Dedifferentiated amniotic fluid mesenchymal stem cell (primary cell): ENCODE results near the gene TPD52L2.
"Not testable (repeated sequence)": the region's sequence is repeated elsewhere in the genome, so short reads cannot be mapped to it uniquely, and the experiment has no call there.

Experiments used
- DNase-seq: peaks from one replicate; pipeline ENCODE4 v3.0.0-alpha.2; 2016; ENCODE audit errors: extremely low spot score

Gene TPD52L2

DNA sequence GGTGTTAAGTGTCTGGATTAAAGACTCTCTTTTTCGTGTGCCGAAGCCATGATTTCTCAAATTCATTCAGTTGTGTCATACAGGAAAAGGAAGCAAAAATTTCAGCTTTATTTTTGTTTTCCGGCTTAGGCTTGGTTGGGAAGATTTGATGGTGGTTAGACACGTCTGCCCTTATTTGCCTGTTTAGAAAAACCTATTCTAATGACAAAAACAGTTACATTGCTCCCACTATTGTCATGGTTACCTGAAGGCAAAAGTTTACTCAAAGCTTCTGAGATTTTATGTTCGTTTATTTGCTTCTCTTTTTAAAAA, 30.8 kb downstream of the TPD52L2 start:
- DNase-seq, result no peak

GRCh38 chr20:63896264-63897105, 31.4 kb downstream of the TPD52L2 start:
- no peak for DNase-seq

- no peak for DNase-seq
Observed at GRCh38 chr20:63897978-63898561, 33.0 kb downstream of the TPD52L2 start.

DNA sequence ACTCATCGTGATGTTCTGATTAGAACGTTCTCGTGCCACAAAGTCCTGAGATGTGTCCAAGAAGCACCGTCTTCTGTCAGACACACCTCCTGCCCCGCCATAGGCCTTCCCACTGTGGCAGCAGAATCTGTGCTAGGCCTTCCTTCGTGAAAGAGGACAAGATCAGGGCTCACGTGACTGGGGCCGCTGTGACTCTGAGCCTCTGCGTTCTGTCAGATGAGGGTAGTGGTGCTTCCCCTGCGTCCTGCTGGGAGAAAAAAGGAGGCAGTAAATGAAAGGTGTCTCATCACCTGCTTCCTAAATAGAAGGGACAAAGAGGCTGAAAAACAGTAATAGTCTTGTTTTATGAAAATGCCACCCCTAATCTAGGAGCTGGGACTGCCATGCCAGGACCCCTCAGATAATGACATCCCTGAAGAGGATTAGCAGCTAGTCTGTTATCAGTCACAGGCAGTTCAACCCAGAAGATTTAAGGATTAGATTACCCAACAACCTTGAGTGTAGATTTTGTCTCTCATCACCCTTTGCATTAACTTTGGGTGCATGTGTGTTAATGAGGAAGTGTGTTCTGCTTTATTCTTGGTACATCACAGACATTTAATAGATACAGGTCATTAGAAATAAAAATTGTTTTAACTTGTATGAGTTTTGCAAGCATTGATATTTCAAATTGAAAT, 34.0 kb downstream of the TPD52L2 start:
- no peak for DNase-seq

- no peak for DNase-seq
Observed at GRCh38 chr20:63900413-63900812, 35.3 kb downstream of the TPD52L2 start.

- no peak for DNase-seq
Observed at GRCh38 chr20:63903796-63904561, 38.9 kb downstream of the TPD52L2 start.

- no peak for DNase-seq
Observed at GRCh38 chr20:63908008-63908682, 43.1 kb downstream of the TPD52L2 start.

DNA sequence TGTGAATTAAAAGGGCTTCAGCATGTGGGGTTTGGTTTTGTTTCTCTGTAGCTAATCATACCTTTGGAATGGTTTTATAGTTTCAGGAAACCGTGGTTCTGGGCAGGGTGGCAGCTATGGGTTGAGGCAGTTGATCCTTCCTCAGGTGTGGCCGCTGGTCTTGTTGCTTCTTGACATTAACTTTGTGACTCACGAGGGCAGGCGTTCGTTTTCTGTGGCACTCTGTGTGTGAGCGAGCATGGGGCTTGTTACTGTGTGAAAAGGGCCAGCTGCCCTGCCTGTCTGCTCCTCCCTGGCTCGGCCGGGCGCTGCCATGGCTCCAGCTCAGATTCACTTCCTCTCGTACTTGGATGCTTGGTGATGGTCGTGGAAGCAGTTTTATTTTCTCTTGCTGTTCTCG, 46.1 kb downstream of the TPD52L2 start:
- DNase-seq, result no peak

DNA sequence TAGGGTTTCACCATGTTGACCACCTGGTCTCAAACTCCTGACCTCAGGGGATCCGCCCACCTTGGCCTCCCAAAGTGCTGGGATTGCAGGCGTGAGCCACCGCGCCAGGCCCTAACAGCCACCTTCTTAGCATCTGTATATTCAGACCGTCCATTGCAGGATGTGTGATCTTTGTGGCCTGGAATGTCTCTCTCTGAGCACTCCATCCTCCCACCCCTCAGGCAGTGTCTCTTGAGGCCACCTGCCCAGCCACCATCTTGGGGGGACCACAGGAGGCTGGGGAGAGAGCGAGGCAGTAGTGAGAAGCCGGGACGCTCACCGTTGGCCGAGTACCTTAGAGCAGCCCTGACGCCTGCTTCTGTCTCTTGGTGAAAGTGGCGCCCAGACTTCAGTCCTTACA, 48.7 kb downstream of the TPD52L2 start:
- DNase-seq, result no peak

DNA sequence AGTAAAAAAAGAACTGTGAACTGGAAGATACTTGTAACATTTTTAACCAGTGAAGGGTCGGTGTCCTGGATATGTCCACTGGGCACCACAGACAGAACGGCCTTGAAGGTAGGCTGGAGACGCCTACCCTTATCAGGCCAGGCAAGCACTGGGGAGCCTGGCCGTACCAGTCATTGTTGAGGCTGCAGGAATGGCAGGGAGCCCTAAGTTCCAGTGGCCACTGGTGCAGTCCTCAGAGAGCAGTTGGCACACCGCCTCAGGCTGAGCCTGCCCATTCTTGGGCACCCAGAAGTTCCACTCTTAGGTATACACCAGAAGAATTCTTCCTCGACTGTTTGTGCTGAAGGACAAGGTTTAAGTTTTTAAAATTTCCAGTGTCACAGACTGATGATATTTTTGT, 50.4 kb downstream of the TPD52L2 start:
- DNase-seq, result no peak

- DNase-seq, result not testable (repeated sequence)
Observed at GRCh38 chr20:63916371-63916939, 51.4 kb downstream of the TPD52L2 start.

DNA sequence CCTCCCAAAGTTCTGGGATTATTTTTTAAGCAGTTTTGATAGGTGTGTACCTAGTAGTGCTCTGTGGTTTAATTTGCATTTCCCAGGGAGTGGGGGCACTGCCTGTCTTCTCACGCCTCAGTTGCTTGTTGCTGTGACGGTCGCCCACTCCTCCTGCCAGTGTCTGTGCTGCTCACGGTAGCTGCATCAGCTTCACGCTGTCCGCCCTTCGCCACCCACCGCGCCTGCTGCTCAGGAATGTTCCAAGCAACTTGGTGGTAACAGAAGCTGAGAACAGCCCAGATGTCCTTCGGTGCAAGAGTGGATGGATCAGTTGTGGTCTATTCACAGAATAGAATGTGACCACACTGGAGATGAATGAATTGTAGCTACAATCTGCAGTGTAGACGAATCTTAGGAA, 52.7 kb downstream of the TPD52L2 start:
- DNase-seq, result no peak

DNA sequence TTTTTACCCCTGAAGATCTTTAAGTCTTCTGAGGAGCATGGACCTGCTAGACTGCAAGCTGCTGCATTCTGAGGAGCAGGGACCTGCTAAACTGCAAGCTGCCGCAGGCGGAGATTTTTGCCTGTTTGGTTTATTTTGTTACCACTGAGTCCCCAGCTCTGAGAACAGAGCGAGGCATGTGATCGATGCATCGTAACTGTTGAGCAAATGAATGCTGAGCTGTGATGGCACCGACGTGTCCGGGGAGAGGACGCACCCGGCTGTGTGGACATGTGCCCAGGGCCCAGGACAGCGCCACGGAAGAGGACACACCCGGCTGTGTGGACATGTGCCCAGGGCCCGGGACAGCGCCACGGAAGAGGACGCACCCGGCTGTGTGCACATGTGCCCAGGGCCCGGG, 54.1 kb downstream of the TPD52L2 start:
- no peak for DNase-seq

GRCh38 chr20:63920226-63920625, 55.2 kb downstream of the TPD52L2 start:
- no peak for DNase-seq

- DNase-seq, result no peak
Observed at GRCh38 chr20:63923651-63924050, 58.6 kb downstream of the TPD52L2 start.

DNA sequence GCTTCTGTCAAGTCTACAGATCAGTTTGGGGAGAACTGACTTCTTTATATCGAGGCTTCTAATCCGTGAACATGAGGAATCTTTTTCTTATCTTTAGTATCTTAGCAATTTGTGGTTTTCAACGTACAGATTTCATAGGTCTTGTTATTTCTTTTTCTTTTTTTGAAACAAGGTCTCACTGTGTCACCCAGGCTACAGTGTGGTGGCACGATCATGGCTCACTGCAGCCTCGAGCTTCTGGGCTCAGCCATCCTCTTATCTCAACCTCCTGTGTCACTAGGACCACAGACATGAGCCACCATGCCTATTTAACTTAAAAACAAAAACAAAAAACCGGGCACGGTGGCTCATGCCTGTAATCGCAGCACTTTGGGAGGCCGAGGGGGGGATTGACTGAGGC, 59.2 kb downstream of the TPD52L2 start:
- DNase-seq, result no peak

DNA sequence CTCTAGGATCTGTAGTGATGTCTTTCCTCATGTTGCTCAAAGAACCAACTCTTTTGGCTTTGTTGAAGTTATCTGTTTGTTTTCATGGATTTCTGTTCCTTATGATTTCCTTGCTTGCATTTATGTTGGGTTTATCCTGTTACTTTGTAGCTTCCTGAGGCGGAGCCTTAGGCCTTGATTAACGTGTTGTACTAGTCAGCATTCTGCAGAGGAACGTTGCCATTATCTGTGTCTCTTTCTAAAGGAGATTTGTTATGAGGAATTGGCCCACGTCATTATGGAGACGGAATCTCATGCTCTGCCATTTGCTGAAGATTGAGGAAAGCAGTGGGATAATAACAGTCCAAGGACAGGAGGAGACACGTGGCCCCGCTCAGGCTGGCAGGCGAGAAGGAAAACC, 61.2 kb downstream of the TPD52L2 start:
- no peak for DNase-seq

DNA sequence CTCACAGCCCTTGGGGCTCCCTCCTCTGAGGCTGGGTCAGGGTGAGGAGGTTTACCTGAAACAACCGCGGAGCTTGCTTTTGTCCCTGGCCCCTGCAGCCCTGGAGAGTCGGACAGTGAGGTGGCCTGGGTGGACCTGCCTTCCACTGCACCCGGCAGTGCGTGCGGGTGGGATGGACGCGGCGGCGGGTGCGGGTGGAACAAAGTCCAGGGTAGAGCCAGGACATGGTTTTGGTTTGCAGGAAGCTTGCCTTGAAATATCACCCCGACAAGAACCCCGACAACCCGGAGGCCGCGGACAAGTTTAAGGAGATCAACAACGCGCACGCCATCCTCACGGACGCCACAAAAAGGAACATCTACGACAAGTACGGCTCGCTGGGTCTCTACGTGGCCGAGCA, 64.0 kb downstream of the TPD52L2 start:
- DNase-seq, result no peak

DNA sequence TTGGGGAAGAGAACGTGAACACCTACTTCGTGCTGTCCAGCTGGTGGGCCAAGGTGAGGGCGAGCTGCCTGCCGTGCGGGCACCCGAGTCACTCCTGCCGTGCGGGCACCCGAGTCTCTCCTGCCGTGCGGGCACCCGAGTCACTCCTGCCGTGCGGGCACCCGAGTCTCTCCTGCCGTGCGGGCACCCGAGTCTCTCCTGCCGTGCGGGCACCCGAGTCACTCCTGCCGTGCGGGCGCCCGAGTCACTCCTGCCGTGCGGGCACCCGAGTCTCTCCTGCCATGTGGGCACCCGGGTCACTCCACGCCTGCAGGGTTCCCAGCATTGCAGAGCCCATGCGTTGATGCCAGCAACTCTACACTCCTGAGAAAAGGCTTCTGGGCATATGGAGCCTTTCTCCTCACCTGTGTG, 64.4 kb downstream of the TPD52L2 start:
- not testable (repeated sequence) for DNase-seq

DNA sequence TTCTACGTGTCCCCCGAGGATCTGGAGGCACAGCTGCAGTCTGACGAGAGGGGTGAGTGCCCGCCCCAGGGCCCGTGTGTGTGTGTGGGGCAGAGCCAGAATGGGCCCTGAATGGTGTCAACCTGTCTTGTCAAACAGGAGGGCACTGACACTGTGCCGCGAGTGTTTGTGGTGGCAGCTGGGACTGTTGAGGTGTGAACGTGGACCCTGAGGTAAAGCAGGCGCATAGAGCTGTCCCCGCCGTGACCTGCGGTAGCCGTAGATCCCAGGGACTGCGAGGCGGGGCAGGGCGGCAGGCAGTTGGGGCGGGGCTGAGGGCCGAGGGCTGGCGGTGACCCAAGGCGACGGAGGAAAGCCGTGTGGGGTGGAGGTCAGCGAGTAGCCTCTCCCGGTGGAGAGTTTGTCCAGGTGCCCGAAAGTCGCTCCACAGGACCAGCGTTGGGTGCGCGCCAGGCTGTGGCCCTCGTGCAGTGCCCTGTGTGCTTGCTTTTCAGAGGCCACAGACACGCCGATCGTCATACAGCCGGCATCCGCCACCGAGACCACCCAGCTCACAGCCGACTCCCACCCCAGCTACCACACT, 66.0 kb downstream of the TPD52L2 start:
- no peak for DNase-seq

DNA sequence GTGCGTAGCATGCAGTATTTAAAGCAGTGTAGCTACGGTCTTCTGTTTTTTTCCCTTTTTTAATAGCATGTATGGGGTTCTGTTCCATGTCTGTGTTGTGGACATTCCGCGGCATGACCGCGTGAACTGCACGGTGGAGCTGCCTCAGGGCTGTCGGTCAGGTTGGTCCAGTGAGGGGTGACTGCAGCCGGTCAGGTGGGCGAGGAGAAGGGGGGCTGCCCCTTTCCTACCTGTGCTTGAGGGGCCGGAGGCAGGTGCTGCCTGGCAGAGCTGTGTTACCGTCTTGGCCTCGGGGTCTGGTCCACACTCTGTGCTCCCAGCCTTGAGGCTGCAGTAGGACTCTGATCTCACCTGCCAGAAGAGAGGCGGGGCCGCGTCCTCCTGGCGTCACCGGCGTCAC, 66.7 kb downstream of the TPD52L2 start:
- no peak for DNase-seq
